IMR-90 (cell line): ENCODE measurements around the gene SLC6A13. TPM values are rescaled to one million over a fixed set of nuclear protein-coding genes. Genes with fewer than 3 reads are reported as not detected.

Experiments used
- ATAC-seq: fragments of 200-7000 bp; cut with Tn5 transposase; 2 replicates; pipeline ENCODE4 v1.9.1; 2020; ENCODE audit warnings: low read depth, mild to moderate bottlenecking, moderate library complexity
- BruUV-seq: library from RNA; stranded (reverse); fragments of 400-500 nt; replicated peaks from 2 replicates; lab custom pipeline; 2021; lab: Mats Ljungman, UMichigan
- CTCF ChIA-PET: fragments of 300-600 bp; formaldehyde crosslinking; extraction: SDS; loops from one replicate; lab custom pipeline; 2021; ENCODE audit warnings: antibody characterized with exemption; lab: Yijun Ruan, JAX
- POLR2A ChIA-PET: fragments of 300-600 bp; sonication (Branson Sonifier 250); formaldehyde crosslinking; loops from one replicate; lab custom pipeline; 2022; ENCODE audit warnings: antibody characterized with exemption; ENCODE audit not compliant: unreplicated experiment; lab: Charles Lee
- DNase-seq: peaks from one replicate; pipeline ENCODE4 v3.0.0; 2013
- H2AFZ ChIP-seq: replicated peaks from 2 replicates; pipeline ENCODE3; 2013; ENCODE audit warnings: low read length, mild to moderate bottlenecking; ENCODE audit not compliant: poor library complexity
- H2AK5ac ChIP-seq: 2 replicates; pipeline ENCODE4 v1.6.1; 2013; ENCODE audit warnings: low read depth, low read length, inconsistent platforms
- H2AK9ac ChIP-seq: replicated peaks from 2 replicates; pipeline ENCODE3; 2013; ENCODE audit warnings: mild to moderate bottlenecking, low read depth, low read length, moderate library complexity; ENCODE audit not compliant: poor library complexity
- H2BK120ac ChIP-seq: 2 replicates; pipeline ENCODE4 v1.6.1; 2013; ENCODE audit warnings: low read depth, low read length, inconsistent platforms
- H2BK15ac ChIP-seq: 3 replicates; pipeline ENCODE4 v1.6.1; 2013; ENCODE audit warnings: low read depth, low read length, inconsistent platforms
- H2BK20ac ChIP-seq: 2 replicates; pipeline ENCODE4 v1.6.1; 2013; ENCODE audit warnings: low read depth, mild to moderate bottlenecking, inconsistent platforms, low read length, moderate library complexity
- H2BK5ac ChIP-seq: 2 replicates; pipeline ENCODE4 v1.6.1; 2013; ENCODE audit warnings: mild to moderate bottlenecking, low read depth, low read length, inconsistent platforms; ENCODE audit not compliant: poor library complexity, severe bottlenecking
- H3K14ac ChIP-seq: replicated peaks from 2 replicates; pipeline ENCODE4 v1.6.1; 2013; ENCODE audit warnings: low read depth, low read length, inconsistent platforms
- H3K18ac ChIP-seq: 2 replicates; pipeline ENCODE4 v1.6.1; 2013; ENCODE audit warnings: low read depth, low read length, control low read depth
- H3K23ac ChIP-seq: 2 replicates; pipeline ENCODE4 v1.6.1; 2013; ENCODE audit warnings: low read depth, low read length, inconsistent platforms
- H3K27ac ChIP-seq: 2 replicates; pipeline ENCODE4 v1.5.1; 2013; ENCODE audit warnings: mild to moderate bottlenecking, control low read depth, low read length; ENCODE audit not compliant: insufficient read depth
- H3K27me3 ChIP-seq: 2 replicates; pipeline ENCODE4 v1.6.1; 2013; ENCODE audit warnings: low read length; ENCODE audit not compliant: control insufficient read depth, insufficient read depth
- H3K36me3 ChIP-seq: 2 replicates; pipeline ENCODE4 v1.6.1; 2013; ENCODE audit warnings: low read length, mixed read lengths; ENCODE audit not compliant: control insufficient read depth, insufficient read depth
- H3K4ac ChIP-seq: 2 replicates; pipeline ENCODE4 v1.6.1; 2013; ENCODE audit warnings: low read depth, low read length, inconsistent platforms
- H3K4me1 ChIP-seq: 2 replicates; pipeline ENCODE4 v1.6.1; 2013; ENCODE audit warnings: low read length, mixed read lengths; ENCODE audit not compliant: control insufficient read depth, insufficient read depth
- H3K4me2 ChIP-seq: 2 replicates; pipeline ENCODE4 v1.6.1; 2013; ENCODE audit warnings: low read depth, mild to moderate bottlenecking, control low read depth, low read length, moderate library complexity
- H3K4me3 ChIP-seq: 2 replicates; pipeline ENCODE4 v1.5.1; 2013; ENCODE audit warnings: low read depth, mild to moderate bottlenecking, control low read depth, low read length, moderate library complexity; ENCODE audit not compliant: insufficient read depth
- H3K56ac ChIP-seq: 2 replicates; pipeline ENCODE4 v1.6.1; 2013; ENCODE audit warnings: low read length, inconsistent platforms; ENCODE audit not compliant: insufficient read depth; ENCODE audit errors: extremely low read depth
- H3K79me1 ChIP-seq, 2 experiments: 2 replicates each; pipeline ENCODE4 v1.6.1; 2013; ENCODE audit warnings: low read length in 2 of 2, inconsistent platforms in 1 of 2, low read depth in 1 of 2
- H3K9ac ChIP-seq: 2 replicates; pipeline ENCODE4 v1.6.1; 2013; ENCODE audit warnings: low read depth, low read length, control low read depth
- H3K9me1 ChIP-seq: 2 replicates; pipeline ENCODE4 v1.6.1; 2013; ENCODE audit warnings: low read length, inconsistent platforms; ENCODE audit not compliant: insufficient read depth
- H3K9me3 ChIP-seq: 2 replicates; pipeline ENCODE4 v1.6.1; 2013; ENCODE audit warnings: low read length; ENCODE audit not compliant: control insufficient read depth, insufficient read depth
- H4K20me1 ChIP-seq: 2 replicates; pipeline ENCODE4 v1.6.1; 2013; ENCODE audit warnings: low read length, inconsistent platforms; ENCODE audit not compliant: insufficient read depth
- H4K5ac ChIP-seq: 2 replicates; pipeline ENCODE4 v1.6.1; 2013; ENCODE audit warnings: mild to moderate bottlenecking, low read depth, low read length, control low read depth
- H4K8ac ChIP-seq, 2 experiments: 2 replicates each; pipeline ENCODE4 v1.6.1; 2013; ENCODE audit warnings: low read depth in 2 of 2, low read length in 2 of 2, control low read depth in 1 of 2, inconsistent platforms in 1 of 2
- H4K91ac ChIP-seq: 2 replicates; pipeline ENCODE4 v1.6.1; 2013; ENCODE audit warnings: low read depth, low read length, inconsistent platforms; ENCODE audit not compliant: insufficient read depth
- CEBPB ChIP-seq: IDR thresholded peaks from 2 replicates; pipeline ENCODE4 v1.6.1; 2012; ENCODE audit warnings: low read depth, low read length, improper control_type of control experiment
- POLR2A ChIP-seq: IDR thresholded peaks from 2 replicates; pipeline ENCODE4 v1.6.1; 2012; ENCODE audit warnings: mild to moderate bottlenecking, low read depth, low read length
- WGBS, 2 experiments: methylation state at CpG; one replicate each; pipeline versions ENCODE4 v1.1.5 to v1.1.7; 2013; ENCODE audit warnings: missing lambda C conversion rate in 2 of 2; ENCODE audit not compliant: insufficient read length in 1 of 2; ENCODE audit errors: extremely low coverage in 2 of 2; 5-methylcytosine and 5-hydroxymethylcytosine counted together
- dilution Hi-C: fragments of 300-500 bp; cut with HindIII; formaldehyde crosslinking; loops from one replicate; pipeline ENCODE4 v1.14.3; 2018; ENCODE audit warnings: low sequenced_read_pairs; ENCODE audit not compliant: unreplicated experiment
- in situ Hi-C: fragments of 300-500 bp; cut with MboI; formaldehyde crosslinking; loops from 3 replicates; pipeline ENCODE4 v1.14.3; 2019; ENCODE audit warnings: low sequenced_read_pairs, inconsistent platforms, mixed read lengths
- intact Hi-C: fragments of 100-400 bp; cut with micrococcal nuclease; formaldehyde crosslinking; loops from 2 replicates; pipeline ENCODE4 v1.10.0; 2022
- polyA plus RNA-seq, 3 experiments: library from polyadenylated mRNA; depleted of rRNA; stranded (reverse); fragments of >200 nt; gene quantifications; 2 replicates each; pipeline ENCODE4 v1.2.3, GENCODE V29; 2012; ENCODE audit warnings: low replicate concordance in 1 of 3
- total RNA-seq: library from RNA; depleted of rRNA; stranded (reverse); fragments of >200 nt; gene quantifications from 2 replicates; pipeline ENCODE4 v1.2.3, GENCODE V29; 2012
- TF ChIP-seq, protein P1 (sequence below): fragments of 150-350 bp; IDR thresholded peaks from 2 replicates; pipeline ENCODE4 v1.6.1; 2017; ENCODE audit warnings: mild to moderate bottlenecking, antibody characterized with exemption, low read length, low read depth

The SLC6A13 gene
- total and polyA plus RNA-seq, 2 of the 4 experiments (the other 2 are of a cell fraction): under 0.01 to 0.10 TPM

DNA sequence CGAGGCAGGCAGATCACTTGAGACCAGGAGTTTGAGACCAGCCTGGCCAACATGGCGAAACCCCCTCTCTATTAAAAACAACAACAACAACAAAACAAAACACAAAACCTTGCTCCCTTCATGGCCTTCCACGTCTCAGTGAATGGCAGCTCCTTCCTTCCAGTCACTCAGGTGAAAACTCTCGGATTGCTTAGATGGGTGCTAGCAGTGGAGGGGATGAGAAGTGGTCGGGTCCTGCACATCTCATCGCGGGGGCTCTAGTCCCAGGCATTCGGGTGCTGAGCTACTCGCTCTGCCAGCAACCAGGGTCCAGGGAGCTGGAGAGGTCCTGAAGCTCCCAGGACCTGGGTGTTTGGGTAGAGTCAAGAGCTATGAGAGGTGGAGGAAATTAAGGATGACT, 7.7 kb downstream of the SLC6A13 start:
- Histone ChIP-seq H3K27ac (no peak overlapping the region), H3K9me1 (0 out of 2 replicates have a peak, but pooled peaks cover 2% of the 10 kb centered on the region), H2BK15ac (no peak overlapping the region), H2BK5ac (no peak overlapping the region), H3K4me1 (no peaks in the 10 kb centered on the region), H3K9me3 (no peaks in the 10 kb centered on the region), H3K14ac (no peak overlapping the region), H2AK5ac (no peak overlapping the region), H4K5ac (no peak overlapping the region), H3K79me1 (no peaks in the 10 kb centered on the region), H3K56ac (no peak overlapping the region), H3K18ac (no peak overlapping the region), H2AK9ac (no peak overlapping the region), H3K4ac (no peak overlapping the region), H3K4me3 (no peak overlapping the region), H3K27me3 (peaks cover 53% of the 10 kb centered on the region), H3K23ac (no peak overlapping the region), H3K4me2 (no peak overlapping the region), H4K8ac (no peak overlapping the region), H2BK20ac (no peak overlapping the region), H2BK120ac (no peak overlapping the region), H2AFZ (no peak overlapping the region), H4K91ac (no peak overlapping the region), H4K20me1 (no peaks in the 10 kb centered on the region), H3K36me3 (no peaks in the 10 kb centered on the region), H3K9ac (no peak overlapping the region)
- no CpG with 5 or more reads among the region's 9 CpGs for WGBS, 2 experiments
- in situ Hi-C loops (no loop called here), dilution Hi-C loops (no loop called here), intact Hi-C loops (no loop called here)
- no peak for ATAC-seq
- ChIA-PET CTCF (interaction anchor here (0.6 kb wide), 1 partner anchor 12 kb away, joined by 3 read pairs; no protein-coding TSS in a partner anchor), POLR2A (no interaction called here)
- no peak for DNase-seq
- no peak for TF ChIP-seq POLR2A
- TF ChIP-seq, protein P1, sequence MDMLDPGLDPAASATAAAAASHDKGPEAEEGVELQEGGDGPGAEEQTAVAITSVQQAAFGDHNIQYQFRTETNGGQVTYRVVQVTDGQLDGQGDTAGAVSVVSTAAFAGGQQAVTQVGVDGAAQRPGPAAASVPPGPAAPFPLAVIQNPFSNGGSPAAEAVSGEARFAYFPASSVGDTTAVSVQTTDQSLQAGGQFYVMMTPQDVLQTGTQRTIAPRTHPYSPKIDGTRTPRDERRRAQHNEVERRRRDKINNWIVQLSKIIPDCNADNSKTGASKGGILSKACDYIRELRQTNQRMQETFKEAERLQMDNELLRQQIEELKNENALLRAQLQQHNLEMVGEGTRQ: no peak
- no peak for TF ChIP-seq CEBPB
- BruUV-seq: no TSS peak
